DND-41 (cell line): ENCODE data around the gene RADIL.

ENCODE experiments used
- EZH2 ChIP-seq: IDR thresholded peaks from 3 replicates; pipeline ENCODE4 v1.6.1; 2012; ENCODE audit warnings: borderline replicate concordance, low read depth, mild to moderate bottlenecking, moderate library complexity, low read length, inconsistent platforms; ENCODE audit not compliant: severe bottlenecking
- TF ChIP-seq, protein P1 (sequence below): IDR thresholded peaks from 2 replicates; pipeline ENCODE4 v1.5.1; 2012; ENCODE audit warnings: borderline replicate concordance, low read length, moderate library complexity, mild to moderate bottlenecking; ENCODE audit not compliant: poor library complexity, severe bottlenecking; ENCODE audit errors: extremely low read depth

DNA sequence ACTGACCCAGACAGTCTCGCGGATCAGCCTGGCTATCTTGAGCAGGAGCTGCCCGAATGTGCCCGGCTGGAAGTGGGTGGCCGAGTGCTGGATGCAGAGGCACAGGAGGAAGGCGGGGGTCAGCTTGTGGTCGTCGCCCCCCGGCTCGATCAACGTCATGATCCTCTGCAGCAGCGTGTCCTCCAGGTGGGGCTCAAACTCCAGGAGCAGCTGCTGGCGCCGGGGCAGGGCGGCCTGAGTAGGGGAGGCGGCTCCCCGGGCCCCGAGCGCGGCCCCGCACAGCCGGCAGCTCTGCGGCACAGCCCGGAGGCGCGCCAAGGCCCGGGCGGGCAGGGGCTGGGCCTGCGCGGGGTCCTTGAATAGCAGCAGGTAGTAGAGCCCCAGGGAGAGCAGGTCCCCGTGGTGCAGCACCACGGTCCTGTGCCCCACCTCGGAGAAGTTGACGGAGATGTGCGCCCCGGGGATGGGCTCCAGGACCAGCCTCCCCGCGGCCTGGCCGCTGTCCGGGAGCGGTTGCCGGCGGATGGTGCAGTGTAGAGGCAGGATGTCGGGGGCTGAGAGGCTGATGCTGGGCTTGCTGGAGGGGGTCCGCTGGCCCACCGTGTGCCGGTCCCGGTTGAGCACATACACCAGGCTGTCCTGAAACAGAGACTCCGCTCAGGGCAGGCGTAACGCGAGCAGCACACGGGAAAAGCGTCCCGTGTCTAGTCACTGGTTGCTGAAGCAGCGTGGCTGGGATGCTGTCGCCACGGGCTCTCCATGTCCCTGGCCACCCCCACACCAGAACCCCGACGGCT lies 48.7 kb downstream of the RADIL start:
- TF ChIP-seq, protein P1, sequence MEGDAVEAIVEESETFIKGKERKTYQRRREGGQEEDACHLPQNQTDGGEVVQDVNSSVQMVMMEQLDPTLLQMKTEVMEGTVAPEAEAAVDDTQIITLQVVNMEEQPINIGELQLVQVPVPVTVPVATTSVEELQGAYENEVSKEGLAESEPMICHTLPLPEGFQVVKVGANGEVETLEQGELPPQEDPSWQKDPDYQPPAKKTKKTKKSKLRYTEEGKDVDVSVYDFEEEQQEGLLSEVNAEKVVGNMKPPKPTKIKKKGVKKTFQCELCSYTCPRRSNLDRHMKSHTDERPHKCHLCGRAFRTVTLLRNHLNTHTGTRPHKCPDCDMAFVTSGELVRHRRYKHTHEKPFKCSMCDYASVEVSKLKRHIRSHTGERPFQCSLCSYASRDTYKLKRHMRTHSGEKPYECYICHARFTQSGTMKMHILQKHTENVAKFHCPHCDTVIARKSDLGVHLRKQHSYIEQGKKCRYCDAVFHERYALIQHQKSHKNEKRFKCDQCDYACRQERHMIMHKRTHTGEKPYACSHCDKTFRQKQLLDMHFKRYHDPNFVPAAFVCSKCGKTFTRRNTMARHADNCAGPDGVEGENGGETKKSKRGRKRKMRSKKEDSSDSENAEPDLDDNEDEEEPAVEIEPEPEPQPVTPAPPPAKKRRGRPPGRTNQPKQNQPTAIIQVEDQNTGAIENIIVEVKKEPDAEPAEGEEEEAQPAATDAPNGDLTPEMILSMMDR = no peak
- no peak for TF ChIP-seq EZH2
